H1 (cell line): ENCODE measurements around the gene RUNX1. TPM values are rescaled to one million over a fixed set of nuclear protein-coding genes. Genes with fewer than 3 reads are reported as not detected.
"Not testable (repeated sequence)": the region's sequence is repeated elsewhere in the genome, so short reads cannot be mapped to it uniquely, and the experiment has no call there.

ENCODE experiments used
- CTCF ChIA-PET: fragments of 300-600 bp; sonication (Branson Sonifier 250); formaldehyde crosslinking; loops from one replicate; lab custom pipeline; 2021; ENCODE audit not compliant: partially characterized antibody; lab: Charles Lee
- POLR2A ChIA-PET: fragments of 300-600 bp; sonication (Branson Sonifier 250); formaldehyde crosslinking; loops from one replicate; lab custom pipeline; 2021; ENCODE audit warnings: inconsistent platforms; ENCODE audit not compliant: partially characterized antibody; lab: Charles Lee
- DNase-seq, 2 experiments: peaks; one replicate each; pipeline versions ENCODE4 v3.0.0 to v3.0.0-alpha.2; 2010 to 2022; ENCODE audit warnings: low spot score in 2 of 2, low read depth in 1 of 2, mixed read lengths in 1 of 2
- FAIRE-seq: peaks from 2 replicates; lab custom pipeline; 2011; peaks lifted over from hg19 to GRCh38; lab: Jason Lieb, UNC
- H2AFZ ChIP-seq: 2 replicates; pipeline ENCODE4 v1.8.1; 2012; ENCODE audit warnings: low read length, inconsistent platforms
- H2AK5ac ChIP-seq: 2 replicates; pipeline ENCODE4 v1.6.1; 2013; ENCODE audit warnings: low read depth, low read length
- H2BK120ac ChIP-seq: replicated peaks from 2 replicates; pipeline ENCODE3; 2013; ENCODE audit warnings: low read depth, low read length, inconsistent platforms
- H2BK12ac ChIP-seq: 2 replicates; pipeline ENCODE4 v1.6.1; 2013; ENCODE audit warnings: low read depth, low read length
- H2BK15ac ChIP-seq: 2 replicates; pipeline ENCODE4 v1.6.1; 2013; ENCODE audit warnings: low read length
- H2BK20ac ChIP-seq: 2 replicates; pipeline ENCODE4 v1.6.1; 2013; ENCODE audit warnings: low read length
- H2BK5ac ChIP-seq: 2 replicates; pipeline ENCODE4 v1.6.1; 2013; ENCODE audit warnings: low read depth, low read length
- H3K14ac ChIP-seq: 2 replicates; pipeline ENCODE4 v1.6.1; 2013; ENCODE audit warnings: inconsistent platforms; ENCODE audit not compliant: insufficient read length
- H3K18ac ChIP-seq: 2 replicates; pipeline ENCODE4 v1.6.1; 2013; ENCODE audit warnings: low read length; ENCODE audit errors: extremely low read depth
- H3K23ac ChIP-seq: 2 replicates; pipeline ENCODE4 v1.6.1; 2013; ENCODE audit warnings: inconsistent platforms; ENCODE audit not compliant: insufficient read length
- H3K23me2 ChIP-seq: 2 replicates; pipeline ENCODE4 v1.6.1; 2013; ENCODE audit warnings: low read depth, low read length
- H3K27ac ChIP-seq: 2 replicates; pipeline ENCODE4 v1.6.1; 2011; ENCODE audit warnings: low read depth, low read length, inconsistent platforms
- H3K27me3 ChIP-seq, 4 experiments: replicated peaks in 1 of 4; 1 replicate in 1 of 4; 2 replicates in 3 of 4; pipeline versions ENCODE4 v1.6.1 to v1.8.1; 2011 to 2013; ENCODE audit warnings: low read length in 3 of 4, mild to moderate bottlenecking in 3 of 4, inconsistent platforms in 2 of 4, mixed read lengths in 2 of 4, moderate library complexity in 1 of 4; ENCODE audit not compliant: control insufficient read depth in 3 of 4, insufficient read depth in 3 of 4; ENCODE audit errors: extremely low read depth in 1 of 4
- H3K36me3 ChIP-seq, 4 experiments: 2 replicates each; pipeline versions ENCODE4 v1.6.1 to v1.8.1; 2011 to 2013; ENCODE audit warnings: mild to moderate bottlenecking in 4 of 4, low read length in 3 of 4, moderate library complexity in 2 of 4, control low read depth in 1 of 4, inconsistent platforms in 1 of 4; ENCODE audit not compliant: insufficient read depth in 4 of 4, control insufficient read depth in 2 of 4
- H3K4ac ChIP-seq: replicated peaks from 2 replicates; pipeline ENCODE3; 2013; ENCODE audit warnings: low read length, low read depth, mixed read lengths, inconsistent platforms; ENCODE audit not compliant: insufficient read length
- H3K4me1 ChIP-seq, 4 experiments: replicated peaks in 1 of 4; 1 replicate in 1 of 4; 2 replicates in 3 of 4; pipeline versions ENCODE4 v1.6.1 to v1.8.1; 2011 to 2013; ENCODE audit warnings: low read length in 3 of 4, inconsistent platforms in 2 of 4, mixed read lengths in 1 of 4; ENCODE audit not compliant: insufficient read depth in 4 of 4, control insufficient read depth in 3 of 4
- H3K4me2 ChIP-seq, 2 experiments: 2 replicates each; pipeline versions ENCODE4 v1.6.1 to v1.8.1; 2011 to 2013; ENCODE audit warnings: low read depth in 2 of 2, low read length in 2 of 2, control low read depth in 1 of 2, inconsistent platforms in 1 of 2, mild to moderate bottlenecking in 1 of 2; ENCODE audit not compliant: insufficient read depth in 1 of 2
- H3K4me3 ChIP-seq, 4 experiments: fragments of 200-600, 300-600 bp in 1 of 4; sonication (generic), shearing (Covaris generic), sonication (Bioruptor Twin) in 1 of 4; 2 replicates each; pipeline versions ENCODE4 v1.5.1 to v1.8.1; 2011 to 2016; ENCODE audit warnings: low read length in 4 of 4, low read depth in 3 of 4, control low read depth in 2 of 4, inconsistent platforms in 2 of 4, mild to moderate bottlenecking in 2 of 4, mixed read lengths in 1 of 4, moderate library complexity in 1 of 4; ENCODE audit not compliant: insufficient read depth in 2 of 4; ENCODE audit errors: extremely low read depth in 1 of 4
- H3K56ac ChIP-seq: replicated peaks from 2 replicates; pipeline ENCODE3; 2013; ENCODE audit warnings: low read depth, mild to moderate bottlenecking, mixed read lengths, low read length, inconsistent platforms; ENCODE audit not compliant: insufficient read length
- H3K79me1 ChIP-seq: 2 replicates; pipeline ENCODE4 v1.6.1; 2013; ENCODE audit warnings: low read depth, low read length, control low read depth
- H3K79me2 ChIP-seq, 2 experiments: 2 replicates each; pipeline versions ENCODE4 v1.6.1 to v1.8.1; 2012 to 2013; ENCODE audit warnings: low read length in 2 of 2, mild to moderate bottlenecking in 2 of 2, inconsistent platforms in 1 of 2; ENCODE audit not compliant: insufficient read depth in 2 of 2, control insufficient read depth in 1 of 2
- H3K9ac ChIP-seq, 4 experiments: replicated peaks in 1 of 4; 1 replicate in 1 of 4; 2 replicates in 3 of 4; pipeline versions ENCODE4 v1.6.1 to v1.8.1; 2011 to 2013; ENCODE audit warnings: low read depth in 3 of 4, low read length in 3 of 4, control low read depth in 2 of 4, mild to moderate bottlenecking in 2 of 4, moderate library complexity in 2 of 4, inconsistent platforms in 1 of 4; ENCODE audit errors: extremely low read depth in 1 of 4
- H3K9me3 ChIP-seq, 2 experiments: 2 replicates each; pipeline versions ENCODE4 v1.6.1 to v1.8.1; 2012 to 2013; ENCODE audit warnings: mild to moderate bottlenecking in 2 of 2, moderate library complexity in 2 of 2, control low read depth in 1 of 2, inconsistent platforms in 1 of 2, low read depth in 1 of 2, low read length in 1 of 2, mixed read lengths in 1 of 2; ENCODE audit not compliant: insufficient read depth in 2 of 2
- H4K20me1 ChIP-seq, 2 experiments: replicated peaks in 1 of 2; 2 replicates each; pipeline versions ENCODE3 to v1.8.1; 2011 to 2013; ENCODE audit warnings: inconsistent platforms in 2 of 2, low read length in 2 of 2, mild to moderate bottlenecking in 1 of 2; ENCODE audit not compliant: insufficient read depth in 2 of 2, control insufficient read depth in 1 of 2
- H4K5ac ChIP-seq: 2 replicates; pipeline ENCODE4 v1.6.1; 2013; ENCODE audit warnings: low read length, low read depth, mixed read lengths, inconsistent platforms; ENCODE audit not compliant: insufficient read length
- H4K8ac ChIP-seq: 2 replicates; pipeline ENCODE4 v1.8.0; 2013; ENCODE audit warnings: mild to moderate bottlenecking, moderate library complexity, low read length, inconsistent platforms; ENCODE audit not compliant: insufficient read depth; ENCODE audit errors: extremely low read depth
- H4K91ac ChIP-seq: replicated peaks from 2 replicates; pipeline ENCODE3; 2013; ENCODE audit warnings: low read length, mixed read lengths, inconsistent platforms; ENCODE audit not compliant: insufficient read length
- whole genome bisulfite sequencing, 2 experiments: shearing (Covaris generic) in 1 of 2; methylation state at CpG; one replicate each; pipeline versions ENCODE4 v1.1.6 to v1.1.7; 2013 to 2015; ENCODE audit warnings: low lambda C conversion rate in 2 of 2, mixed read lengths in 2 of 2, inconsistent platforms in 1 of 2, low coverage in 1 of 2, missing lambda C conversion rate in 1 of 2; ENCODE audit not compliant: insufficient replicate concordance in 2 of 2, insufficient coverage in 1 of 2, insufficient read length in 1 of 2; ENCODE audit errors: extremely low coverage in 1 of 2, missing lambda C conversion rate in 1 of 2; 5-methylcytosine and 5-hydroxymethylcytosine counted together
- polyA plus RNA-seq, 7 experiments: library from polyadenylated mRNA; depleted of rRNA in 3 of 7; stranded (reverse) in 5 of 7; unstranded in 2 of 7; fragments of >200 nt in 5 of 7; fragments of 200-250 nt in 2 of 7; gene quantifications; 1 replicate in 5 of 7; 2 replicates in 1 of 7; 4 replicates in 1 of 7; pipeline versions ENCODE4 v1.2.1 to v1.2.3, GENCODE V29; 2011 to 2013; ENCODE audit warnings: missing spikeins in 2 of 7, mixed read lengths in 2 of 7
- total RNA-seq: library from RNA; stranded (reverse); fragmentation: NEBNext Ultra II Directional; extraction: Animal tissue kit (Norgen Biotek cat#: 25700); gene quantifications from 2 replicates; pipeline ENCODE4 v1.2.1, GENCODE V29; 2021

RUNX1 gene
- total and polyA plus RNA-seq, 2 of the 8 experiments (the other 6 are each of a cell fraction or from before 2014, with no cell fraction given), result 0.20 to 0.60 TPM

- H3K56ac ChIP-seq, FAIRE-seq, H3K9me3 ChIP-seq, H3K9ac ChIP-seq, H2BK120ac ChIP-seq, H3K18ac ChIP-seq, H2AK5ac ChIP-seq, H3K4me2 ChIP-seq, DNase-seq, H3K14ac ChIP-seq, H3K4ac ChIP-seq, H4K20me1 ChIP-seq, H3K79me2 ChIP-seq, H2BK15ac ChIP-seq, H3K4me1 ChIP-seq, H2BK20ac ChIP-seq, H3K4me3 ChIP-seq, H2AFZ ChIP-seq, H2BK12ac ChIP-seq, H3K27me3 ChIP-seq, H4K8ac ChIP-seq, H3K36me3 ChIP-seq, H3K27ac ChIP-seq, H3K23me2 ChIP-seq, POLR2A ChIA-PET, H3K79me1 ChIP-seq, H4K5ac ChIP-seq, H3K23ac ChIP-seq, H4K91ac ChIP-seq, H2BK5ac ChIP-seq: not testable (repeated sequence)
- CTCF ChIA-PET, result interaction anchor here (0.6 kb wide), 1 partner anchor 912 kb away, joined by 3 read pairs; no protein-coding TSS in a partner anchor
- WGBS, 2 experiments, result 90% methylated on average over 9 of the region's 11 CpGs; no CpG with 5 or more reads in 1 of the 2 experiments
Observed at GRCh38 chr21:34966881-34967280, 82.2 kb downstream of the RUNX1 start.
